Left lung (tissue), 10 donors: ENCODE results near the gene TEX52. TPM values are rescaled to one million over a fixed set of nuclear protein-coding genes. Genes with fewer than 3 reads are reported as not detected.

Source experiments
- ATAC-seq: fragments of 200-7000 bp; cut with Tn5 transposase; one replicate; pipeline ENCODE4 v1.9.1; 2020; ENCODE audit warnings: moderate library complexity
- DNase-seq, 4 donors: peaks; one replicate each; pipeline ENCODE4 v3.0.0-alpha.2; 2013 to 2020
- H3K27ac ChIP-seq, 2 donors: fragments of 200-600 bp; sonication (generic) in 1 of 2; one replicate each; pipeline versions ENCODE4 v1.5.0 to v1.8.0; 2020 to 2021
- H3K27me3 ChIP-seq, 2 donors: fragments of 200-600 bp; sonication (generic) in 1 of 2; one replicate each; pipeline versions ENCODE4 v1.5.0 to v1.8.0; 2020 to 2021
- H3K36me3 ChIP-seq, 2 donors: fragments of 200-600 bp; sonication (generic) in 1 of 2; one replicate each; pipeline versions ENCODE4 v1.5.0 to v1.8.0; 2020 to 2021
- H3K4me1 ChIP-seq, 2 donors: fragments of 200-600 bp; one replicate each; pipeline ENCODE4 v1.8.0; 2021
- H3K4me3 ChIP-seq, 2 donors: fragments of 200-600 bp; sonication (generic) in 1 of 2; one replicate each; pipeline versions ENCODE4 v1.5.0 to v1.8.0; 2020 to 2021; ENCODE audit warnings: mild to moderate bottlenecking in 1 of 2
- H3K9me3 ChIP-seq, 2 donors: fragments of 200-600 bp; sonication (generic) in 1 of 2; one replicate each; pipeline versions ENCODE4 v1.5.0 to v1.8.0; 2020 to 2021
- intact Hi-C, 2 donors: fragments of 100-400 bp; cut with DNase I; formaldehyde crosslinking; loops; one replicate each; pipeline versions ENCODE4 v1.11.2 to v1.14.2; 2022
- polyA plus RNA-seq, 6 donors: library from polyadenylated mRNA; unstranded; fragments of 120-200 nt; gene quantifications; one replicate each; pipeline ENCODE4 v1.2.1, GENCODE V29; 2013; ENCODE audit not compliant: insufficient read length in 6 of 6
- total RNA-seq, 2 donors: library from RNA; stranded (reverse); fragmentation: NEBNext Ultra II Directional; extraction: Animal tissue kit (Norgen Biotek cat#: 25700); gene quantifications; one replicate each; pipeline ENCODE4 v1.2.1, GENCODE V29; 2021
- TF ChIP-seq, protein P1 (sequence below), 2 donors: fragments of 200-600 bp; sonication (generic) in 1 of 2; IDR thresholded peaks; one replicate each; pipeline versions ENCODE4 v1.5.0 to v1.8.0; 2021; ENCODE audit warnings: antibody characterized with exemption in 2 of 2
- donor health status: DM: no; HTN: yes; CAD: no.
- donor health status: DM: no; HTN: no; CAD: no.

Gene TEX52
- total and polyA plus RNA-seq, 8 donors: 1.9 to 4.6 (median 3.3) TPM; not detected in 2

DNA sequence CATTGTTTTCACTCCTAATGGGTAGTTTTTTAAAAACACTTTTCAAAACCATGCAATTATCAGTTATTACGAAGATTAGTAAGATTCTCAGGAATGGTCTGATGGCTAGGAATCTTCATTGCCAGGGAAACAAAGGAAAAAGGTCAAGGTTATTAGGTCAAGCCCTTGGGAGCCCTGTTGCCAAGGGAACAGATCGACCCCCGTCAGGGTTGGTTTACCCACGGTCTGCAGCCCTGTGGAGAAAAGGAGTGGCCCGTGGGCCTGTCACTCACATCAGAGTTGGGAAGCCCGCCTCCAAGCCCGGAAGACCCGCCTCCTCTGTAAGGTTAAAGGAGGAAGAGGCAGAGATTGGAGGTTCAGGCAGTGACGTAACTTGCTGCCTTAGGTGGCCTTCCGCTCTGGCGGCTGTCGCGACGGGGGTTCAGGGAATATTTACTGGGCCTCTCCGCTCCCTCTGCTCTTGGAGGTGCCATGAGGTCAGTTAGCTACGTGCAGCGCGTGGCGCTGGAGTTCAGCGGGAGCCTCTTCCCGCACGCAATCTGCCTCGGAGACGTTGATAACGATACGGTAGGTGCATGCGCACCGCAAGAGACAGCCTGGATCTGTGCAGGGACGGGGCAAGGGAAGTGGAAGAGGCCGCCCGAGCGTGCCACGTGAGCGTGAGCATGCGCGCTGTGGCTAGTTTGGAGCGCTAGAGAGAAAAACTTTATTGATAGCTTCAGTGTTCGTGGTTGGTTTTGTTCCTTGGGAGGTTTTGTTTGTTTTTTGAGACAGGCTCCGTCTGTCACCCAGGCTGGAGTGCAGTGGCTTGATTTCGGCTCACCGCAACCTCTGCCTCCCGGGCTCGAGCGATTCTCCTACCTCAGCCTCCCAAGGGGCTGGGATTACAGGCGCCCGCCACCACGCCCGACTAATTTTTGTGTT, 44.3 kb downstream of the TEX52 start, which contains the start of gene ITFG2:
TSS of gene ITFG2 (plus strand) at position 379 of the 924 bp plus-strand sequence. CDS start at position 472, 93 bp downstream.
- peaks cover 8 to 26% of the 10 kb centered on the region in 2 donors for H3K4me1 ChIP-seq
- DNase-seq (peak; percentile 97 to 100 (median 99)), ATAC-seq (peak; percentile 98)
- H3K36me3 ChIP-seq: peaks cover 0 to 7% of the 10 kb centered on the region in 2 donors
- H3K27ac ChIP-seq: peak within 1 kb of the TSS; percentile 93 to 97
- intact Hi-C loops: no loop called here
- TF ChIP-seq, protein P1, sequence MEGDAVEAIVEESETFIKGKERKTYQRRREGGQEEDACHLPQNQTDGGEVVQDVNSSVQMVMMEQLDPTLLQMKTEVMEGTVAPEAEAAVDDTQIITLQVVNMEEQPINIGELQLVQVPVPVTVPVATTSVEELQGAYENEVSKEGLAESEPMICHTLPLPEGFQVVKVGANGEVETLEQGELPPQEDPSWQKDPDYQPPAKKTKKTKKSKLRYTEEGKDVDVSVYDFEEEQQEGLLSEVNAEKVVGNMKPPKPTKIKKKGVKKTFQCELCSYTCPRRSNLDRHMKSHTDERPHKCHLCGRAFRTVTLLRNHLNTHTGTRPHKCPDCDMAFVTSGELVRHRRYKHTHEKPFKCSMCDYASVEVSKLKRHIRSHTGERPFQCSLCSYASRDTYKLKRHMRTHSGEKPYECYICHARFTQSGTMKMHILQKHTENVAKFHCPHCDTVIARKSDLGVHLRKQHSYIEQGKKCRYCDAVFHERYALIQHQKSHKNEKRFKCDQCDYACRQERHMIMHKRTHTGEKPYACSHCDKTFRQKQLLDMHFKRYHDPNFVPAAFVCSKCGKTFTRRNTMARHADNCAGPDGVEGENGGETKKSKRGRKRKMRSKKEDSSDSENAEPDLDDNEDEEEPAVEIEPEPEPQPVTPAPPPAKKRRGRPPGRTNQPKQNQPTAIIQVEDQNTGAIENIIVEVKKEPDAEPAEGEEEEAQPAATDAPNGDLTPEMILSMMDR (IDR thresholded peaks at IDR 0.05): peak in 1 of 2 donors; percentile 6
- H3K9me3 ChIP-seq: no peaks in the 10 kb centered on the region
- peak within 1 kb of the TSS; percentile 47 to 78 for H3K4me3 ChIP-seq
- H3K27me3 ChIP-seq: no peaks in the 10 kb centered on the region

DNA sequence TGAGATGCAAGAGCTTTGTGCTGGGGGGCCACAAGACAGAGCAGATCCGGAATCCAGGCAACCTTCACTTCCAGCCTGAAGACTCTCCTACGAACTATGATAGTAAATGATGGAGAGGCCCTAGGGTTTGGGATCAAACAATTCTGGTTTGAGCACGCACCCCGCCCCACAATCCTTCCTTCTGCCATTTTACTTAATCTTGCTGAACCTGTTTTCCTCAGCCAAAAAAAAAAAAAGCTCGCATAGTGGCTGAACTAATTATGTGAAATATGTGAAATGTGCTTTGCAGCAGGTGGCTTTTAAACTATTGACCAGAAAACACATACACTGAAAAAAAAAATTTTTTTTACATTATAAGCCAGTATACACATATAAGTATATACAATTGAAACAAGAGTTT, 45.0 kb downstream of the TEX52 start:
- intact Hi-C loops: no loop called here
- Histone ChIP-seq H3K36me3 (peaks cover 0 to under 1% of the 10 kb centered on the region in 2 donors), H3K4me3 (peak overlapping the region; percentile 47 to 78), H3K4me1 (peaks cover 8 to 26% of the 10 kb centered on the region in 2 donors), H3K9me3 (no peaks in the 10 kb centered on the region), H3K27ac (peak overlapping the region; percentile 93 to 97), H3K27me3 (no peaks in the 10 kb centered on the region)
- TF ChIP-seq, protein P1 (IDR thresholded peaks at IDR 0.05): no peak
- ATAC-seq: no peak
- no peak for DNase-seq

DNA sequence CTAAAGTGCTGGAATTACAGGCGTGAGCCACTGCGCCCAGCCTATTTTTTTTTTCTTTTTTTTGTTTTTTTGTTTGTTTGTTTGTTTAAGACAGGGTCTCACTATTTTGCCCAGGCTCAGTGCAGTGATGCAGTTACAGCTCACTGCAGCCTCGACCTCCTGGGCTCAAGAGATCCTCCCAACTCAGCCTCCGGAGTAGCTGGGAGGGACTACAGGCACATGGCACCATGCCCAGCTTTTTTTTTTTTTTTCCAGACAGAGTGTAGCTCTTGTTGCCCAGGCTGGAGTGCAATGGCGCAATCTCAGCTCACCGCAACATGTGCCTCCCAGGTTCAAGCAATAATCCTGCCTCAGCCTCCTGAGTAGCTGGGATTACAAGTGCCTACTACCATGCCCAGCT, 50.1 kb downstream of the TEX52 start:
- ATAC-seq: no peak
- intact Hi-C loops: no loop called here
- TF ChIP-seq, protein P1 (IDR thresholded peaks at IDR 0.05): no peak

DNA sequence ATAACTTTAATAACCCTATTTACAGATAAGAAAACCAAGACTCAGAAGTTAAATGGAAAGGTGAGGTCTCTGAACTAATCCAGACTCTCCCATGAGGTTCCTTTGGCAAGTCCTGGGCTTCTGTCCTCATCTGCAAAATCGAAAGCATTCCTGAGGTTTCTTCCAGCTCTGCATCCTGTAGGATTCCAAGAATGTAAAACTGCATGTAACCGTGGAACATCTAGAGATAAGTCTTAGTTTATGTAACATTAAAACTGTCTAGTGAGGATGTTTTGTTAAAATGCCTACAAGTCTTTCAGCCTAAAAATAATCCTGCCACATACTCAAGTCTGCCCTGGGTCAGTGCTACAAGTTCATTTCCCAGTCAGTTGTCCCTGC, 51.7 kb downstream of the TEX52 start:
- no peak for ATAC-seq
- Histone ChIP-seq H3K27me3 (no peaks in the 10 kb centered on the region), H3K27ac (no peak overlapping the region), H3K36me3 (peaks cover under 1 to 59% of the 10 kb centered on the region in 2 donors), H3K9me3 (no peaks in the 10 kb centered on the region), H3K4me1 (no peaks in the 10 kb centered on the region), H3K4me3 (no peak overlapping the region)
- DNase-seq: no peak
- intact Hi-C loops: no loop called here
- TF ChIP-seq, protein P1 (IDR thresholded peaks at IDR 0.05): no peak

More for the DNA sequence above, 50.1 kb downstream of the TEX52 start:
- Histone ChIP-seq H3K36me3 (peaks cover 0 to 43% of the 10 kb centered on the region in 2 donors), H3K27ac (no peak overlapping the region), H3K9me3 (no peaks in the 10 kb centered on the region), H3K4me1 (peaks cover 0 to 4% of the 10 kb centered on the region in 2 donors), H3K27me3 (no peaks in the 10 kb centered on the region), H3K4me3 (no peak overlapping the region)
- no peak for DNase-seq
